ENCODE results near the gene STK38. TPM values are rescaled to one million over a fixed set of nuclear protein-coding genes. Genes with fewer than 3 reads are reported as not detected.

STK38 gene
- total and polyA plus RNA-seq, 2 donors (not counting 1 experiment from before 2014, with no cell fraction given) = 26.9 to 42.6 TPM

- no peak overlapping the region for H3K27ac ChIP-seq (ENCODE audit: insufficient read depth, low read length)
- no peak overlapping the region for H3K4me2 ChIP-seq (ENCODE audit: extremely low read depth, insufficient read depth, low read length)
- H4K20me1 ChIP-seq (ENCODE audit: control insufficient read depth, extremely low read depth, insufficient read depth, low read length) = no peaks in the 10 kb centered on the region
- no peak overlapping the region for H3K9ac ChIP-seq (ENCODE audit: insufficient read depth, low read length)
- DNase-seq (ENCODE audit: low read depth in 2 of 2) = no peak
- H3K9me3 ChIP-seq (ENCODE audit: control insufficient read depth, insufficient read depth, low read depth, low read length) = no peaks in the 10 kb centered on the region
- H3K4me3 ChIP-seq (replicated peaks in 1 of 4; ENCODE audit: control extremely low read depth in 1 of 4, insufficient read depth in 1 of 4, low read depth in 3 of 4, low read length in 4 of 4) = no peak overlapping the region
- peaks cover 37% of the 10 kb centered on the region for H3K79me2 ChIP-seq (ENCODE audit: control insufficient read depth, insufficient read depth, low read length)
- TF ChIP-seq EZH2 (IDR thresholded peaks at IDR 0.05; ENCODE audit: low read length, missing control alignments) = no peak
- TF ChIP-seq, protein P1, sequence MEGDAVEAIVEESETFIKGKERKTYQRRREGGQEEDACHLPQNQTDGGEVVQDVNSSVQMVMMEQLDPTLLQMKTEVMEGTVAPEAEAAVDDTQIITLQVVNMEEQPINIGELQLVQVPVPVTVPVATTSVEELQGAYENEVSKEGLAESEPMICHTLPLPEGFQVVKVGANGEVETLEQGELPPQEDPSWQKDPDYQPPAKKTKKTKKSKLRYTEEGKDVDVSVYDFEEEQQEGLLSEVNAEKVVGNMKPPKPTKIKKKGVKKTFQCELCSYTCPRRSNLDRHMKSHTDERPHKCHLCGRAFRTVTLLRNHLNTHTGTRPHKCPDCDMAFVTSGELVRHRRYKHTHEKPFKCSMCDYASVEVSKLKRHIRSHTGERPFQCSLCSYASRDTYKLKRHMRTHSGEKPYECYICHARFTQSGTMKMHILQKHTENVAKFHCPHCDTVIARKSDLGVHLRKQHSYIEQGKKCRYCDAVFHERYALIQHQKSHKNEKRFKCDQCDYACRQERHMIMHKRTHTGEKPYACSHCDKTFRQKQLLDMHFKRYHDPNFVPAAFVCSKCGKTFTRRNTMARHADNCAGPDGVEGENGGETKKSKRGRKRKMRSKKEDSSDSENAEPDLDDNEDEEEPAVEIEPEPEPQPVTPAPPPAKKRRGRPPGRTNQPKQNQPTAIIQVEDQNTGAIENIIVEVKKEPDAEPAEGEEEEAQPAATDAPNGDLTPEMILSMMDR (conservative IDR thresholded peaks at IDR 0.05 in 1 of 2, IDR thresholded peaks at IDR 0.05 in 1 of 2; ENCODE audit: low read depth in 1 of 2, low read length in 2 of 2) = no peak
- no peaks in the 10 kb centered on the region for H3K27me3 ChIP-seq (ENCODE audit: control insufficient read depth, insufficient read depth, low read length)
- no peaks in the 10 kb centered on the region for H3K36me3 ChIP-seq (ENCODE audit: control insufficient read depth, insufficient read depth, low read length)
- H3K4me1 ChIP-seq (ENCODE audit: control insufficient read depth, extremely low read depth, insufficient read depth, low read length) = peaks cover 3% of the 10 kb centered on the region
- no peak overlapping the region for H2AFZ ChIP-seq (ENCODE audit: low read length)
These were observed 1.1 kb upstream of the STK38 start for GRCh38 chr6:36548401-36548743.

DNA sequence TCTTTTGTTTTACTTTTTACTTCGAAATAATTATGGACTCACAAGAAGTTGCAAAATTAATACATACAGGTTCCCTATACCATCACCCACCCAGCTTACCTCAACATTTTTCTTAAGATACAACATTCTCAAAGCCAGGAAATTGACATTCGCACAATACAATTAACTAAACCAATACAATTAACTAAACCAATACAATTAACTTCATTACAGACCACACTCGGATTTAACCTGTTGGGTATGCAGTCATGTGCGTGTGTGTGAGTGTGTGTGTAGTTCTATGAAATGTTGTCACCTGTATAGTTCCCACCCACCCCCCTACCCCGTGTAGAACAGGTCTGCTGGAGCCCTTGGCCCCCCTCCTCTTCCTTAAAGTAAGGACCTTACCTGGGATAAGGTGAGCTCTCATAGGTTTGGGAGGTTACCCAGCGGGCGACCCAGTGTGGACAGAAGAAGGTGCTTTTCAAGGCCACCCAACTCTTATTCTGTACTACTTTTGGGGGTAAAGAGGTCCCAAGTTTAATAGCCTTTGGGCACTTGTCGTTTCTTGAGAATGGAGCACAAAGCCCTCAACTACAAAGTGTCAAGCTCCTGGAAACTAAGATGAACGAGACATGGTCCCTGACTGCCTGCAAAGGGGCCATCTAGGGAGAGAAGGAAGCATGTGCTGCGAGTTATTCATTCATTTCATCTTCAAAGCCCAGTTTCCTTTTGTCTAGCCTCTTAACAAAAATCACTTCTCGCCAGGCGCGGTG lies 544 bp upstream of the STK38 start:
- H3K79me2 ChIP-seq (ENCODE audit: control insufficient read depth, insufficient read depth, low read length) = peaks cover 40% of the 10 kb centered on the region
- peak overlapping the region; percentile 84 for H3K27ac ChIP-seq (ENCODE audit: insufficient read depth, low read length)
- peaks cover 3% of the 10 kb centered on the region for H3K4me1 ChIP-seq (ENCODE audit: control insufficient read depth, extremely low read depth, insufficient read depth, low read length)
- no peaks in the 10 kb centered on the region for H3K9me3 ChIP-seq (ENCODE audit: control insufficient read depth, insufficient read depth, low read depth, low read length)
- no peak overlapping the region for H3K4me2 ChIP-seq (ENCODE audit: extremely low read depth, insufficient read depth, low read length)
- TF ChIP-seq EZH2 (IDR thresholded peaks at IDR 0.05; ENCODE audit: low read length, missing control alignments) = no peak
- TF ChIP-seq, protein P1 (conservative IDR thresholded peaks at IDR 0.05 in 1 of 2, IDR thresholded peaks at IDR 0.05 in 1 of 2; ENCODE audit: low read depth in 1 of 2, low read length in 2 of 2) = no peak
- no peak overlapping the region for H3K9ac ChIP-seq (ENCODE audit: insufficient read depth, low read length)
- H3K36me3 ChIP-seq (ENCODE audit: control insufficient read depth, insufficient read depth, low read length) = no peaks in the 10 kb centered on the region
- DNase-seq (ENCODE audit: low read depth in 2 of 2) = no peak
- H4K20me1 ChIP-seq (ENCODE audit: control insufficient read depth, extremely low read depth, insufficient read depth, low read length) = no peaks in the 10 kb centered on the region
- no peaks in the 10 kb centered on the region for H3K27me3 ChIP-seq (ENCODE audit: control insufficient read depth, insufficient read depth, low read length)
- no peak overlapping the region for H2AFZ ChIP-seq (ENCODE audit: low read length)
- peak overlapping the region in 3 of 4 experiments; percentile 26 to 99 (median 87) for H3K4me3 ChIP-seq (replicated peaks in 1 of 4; ENCODE audit: control extremely low read depth in 1 of 4, insufficient read depth in 1 of 4, low read depth in 3 of 4, low read length in 4 of 4)

GRCh38 chr6:36546308-36546919 lies 865 bp downstream of the STK38 start:
- Histone ChIP-seq H2AFZ (ENCODE audit: low read length) (peak overlapping the region; percentile 31), H3K9ac (ENCODE audit: insufficient read depth, low read length) (peak overlapping the region; percentile 89), H3K79me2 (ENCODE audit: control insufficient read depth, insufficient read depth, low read length) (peaks cover 50% of the 10 kb centered on the region), H3K36me3 (ENCODE audit: control insufficient read depth, insufficient read depth, low read length) (no peaks in the 10 kb centered on the region), H3K4me3 (replicated peaks in 1 of 4; ENCODE audit: control extremely low read depth in 1 of 4, insufficient read depth in 1 of 4, low read depth in 3 of 4, low read length in 4 of 4) (peak overlapping the region; percentile 81 to 99 (median 91)), H3K4me2 (ENCODE audit: extremely low read depth, insufficient read depth, low read length) (peak overlapping the region; percentile 98), H3K27ac (ENCODE audit: insufficient read depth, low read length) (peak overlapping the region; percentile 84), H4K20me1 (ENCODE audit: control insufficient read depth, extremely low read depth, insufficient read depth, low read length) (no peaks in the 10 kb centered on the region), H3K27me3 (ENCODE audit: control insufficient read depth, insufficient read depth, low read length) (no peaks in the 10 kb centered on the region), H3K9me3 (ENCODE audit: control insufficient read depth, insufficient read depth, low read depth, low read length) (no peaks in the 10 kb centered on the region), H3K4me1 (ENCODE audit: control insufficient read depth, extremely low read depth, insufficient read depth, low read length) (peaks cover 3% of the 10 kb centered on the region)
- DNase-seq (ENCODE audit: low read depth in 2 of 2) = peak; percentile 32 to 34
- no peak for TF ChIP-seq EZH2 (IDR thresholded peaks at IDR 0.05; ENCODE audit: low read length, missing control alignments)
- TF ChIP-seq, protein P1 (conservative IDR thresholded peaks at IDR 0.05 in 1 of 2, IDR thresholded peaks at IDR 0.05 in 1 of 2; ENCODE audit: low read depth in 1 of 2, low read length in 2 of 2) = no peak
